Measurements from ENCODE around the gene PRKCH.
"Not testable (repeated sequence)": the region's sequence is repeated elsewhere in the genome, so short reads cannot be mapped to it uniquely, and the experiment has no call there.

Gene PRKCH

GRCh38 chr14:61460718-61461611 lies 139.6 kb downstream of the PRKCH start:
- DNase-seq = peak in 2 of 5 donors; percentile 36 to 44

GRCh38 chr14:61461808-61462275 lies 140.5 kb downstream of the PRKCH start:
- DNase-seq = peak in 3 of 5 donors; percentile 16 to 60 (median 47)

- no peak for DNase-seq
Observed at GRCh38 chr14:61462566-61463193, 141.3 kb downstream of the PRKCH start.

- DNase-seq = no peak
Observed at GRCh38 chr14:61463664-61464285, 142.4 kb downstream of the PRKCH start.

- not testable (repeated sequence) for DNase-seq
Observed at GRCh38 chr14:61464539-61465320, 143.4 kb downstream of the PRKCH start.

- DNase-seq = no peak
Observed at GRCh38 chr14:61466249-61466904, 145.0 kb downstream of the PRKCH start.

- no peak for DNase-seq
Observed at GRCh38 chr14:61466905-61467280, 145.5 kb downstream of the PRKCH start.

- DNase-seq = no peak
Observed at GRCh38 chr14:61467296-61467695, 145.9 kb downstream of the PRKCH start.

GRCh38 chr14:61468063-61468825 lies 146.9 kb downstream of the PRKCH start:
- no peak for DNase-seq

- no peak for DNase-seq
Observed at GRCh38 chr14:61469781-61470180, 148.4 kb downstream of the PRKCH start.

- DNase-seq = no peak
Observed at GRCh38 chr14:61470261-61470960, 149.0 kb downstream of the PRKCH start.

GRCh38 chr14:61470961-61471293 lies 149.5 kb downstream of the PRKCH start:
- DNase-seq = no peak

- no peak for DNase-seq
Observed at GRCh38 chr14:61471297-61472005, 150.1 kb downstream of the PRKCH start.

- peak in 2 of 5 donors; percentile 19 to 80 for DNase-seq
Observed at GRCh38 chr14:61472011-61472672, 150.8 kb downstream of the PRKCH start.

- peak; percentile 38 to 92 (median 49) for DNase-seq
Observed at GRCh38 chr14:61472801-61473376, 151.5 kb downstream of the PRKCH start.

- peak in 1 of 5 donors; percentile 38 for DNase-seq
Observed at GRCh38 chr14:61474015-61474414, 152.6 kb downstream of the PRKCH start.

GRCh38 chr14:61474701-61475100 lies 153.3 kb downstream of the PRKCH start:
- DNase-seq = no peak

- DNase-seq = peak in 1 of 5 donors; percentile 76
Observed at GRCh38 chr14:61475316-61475715, 153.9 kb downstream of the PRKCH start.

All from T-helper 1 cell (primary cell).